Astrocyte of the hippocampus (primary cell): ENCODE data around the gene NMNAT3.
"Not testable (repeated sequence)": the region's sequence is repeated elsewhere in the genome, so short reads cannot be mapped to it uniquely, and the experiment has no call there.

ENCODE experiments used
- DNase-seq: peaks from one replicate; pipeline ENCODE4 v3.0.0; 2011; ENCODE audit warnings: low read depth, low spot score

The NMNAT3 gene

DNA sequence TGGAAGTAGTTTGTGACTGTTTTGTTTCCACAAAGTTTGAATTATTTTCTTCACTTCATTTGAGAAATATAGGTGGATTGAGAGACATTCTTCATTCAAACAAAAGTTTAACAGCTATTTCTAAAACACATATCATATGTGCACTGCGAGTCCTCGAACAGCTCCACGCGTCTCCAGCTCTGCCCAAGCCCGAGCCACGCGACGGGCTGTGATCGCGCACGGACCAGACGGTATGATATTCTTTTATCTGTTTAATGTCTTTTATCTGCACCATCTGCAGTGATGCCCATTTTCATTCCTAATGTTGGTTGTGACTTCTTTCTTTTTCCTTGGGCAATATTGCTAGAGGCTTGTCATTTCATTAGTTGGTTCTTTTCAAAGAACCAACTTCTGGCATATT, 94.1 kb downstream of the NMNAT3 start:
- not testable (repeated sequence) for DNase-seq

DNA sequence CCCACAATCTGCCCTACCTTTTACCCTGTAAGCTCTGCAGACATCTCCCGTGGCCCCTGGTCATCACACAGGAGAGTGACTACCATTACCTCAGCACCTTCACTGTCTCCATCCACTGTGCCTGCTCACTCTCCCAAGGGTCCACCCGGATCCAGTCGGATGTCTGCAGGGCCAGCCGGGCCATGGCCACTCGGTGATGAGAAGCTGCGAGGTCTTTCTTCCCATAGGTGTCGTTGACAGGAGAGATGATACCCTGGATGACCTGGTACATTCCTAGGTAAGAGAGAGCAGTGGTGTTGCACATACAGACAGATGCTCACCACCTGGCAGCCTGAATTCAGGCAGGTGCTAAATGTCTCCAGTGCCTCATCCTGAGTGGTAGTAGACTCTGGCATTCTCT, 99.0 kb downstream of the NMNAT3 start:
- no peak for DNase-seq

DNA sequence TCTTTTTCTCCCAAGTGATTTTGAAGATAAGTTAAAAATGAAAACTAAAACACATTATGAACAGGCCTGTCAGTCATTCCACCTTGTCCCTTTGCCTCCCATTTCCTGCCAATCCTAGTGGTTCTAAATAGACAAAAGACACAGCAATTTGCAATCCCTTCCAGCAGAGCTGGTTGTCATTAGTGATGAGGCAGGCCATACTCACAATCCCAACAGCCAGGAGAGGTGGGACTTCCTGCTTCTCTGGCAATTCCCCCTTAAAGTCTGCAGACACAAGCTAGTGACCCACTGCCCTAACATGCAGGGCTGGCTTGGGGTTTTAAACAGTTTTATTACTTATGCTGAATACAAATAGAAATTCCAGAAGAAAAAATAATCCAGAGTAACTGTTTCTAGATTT, 99.9 kb downstream of the NMNAT3 start:
- no peak for DNase-seq

DNA sequence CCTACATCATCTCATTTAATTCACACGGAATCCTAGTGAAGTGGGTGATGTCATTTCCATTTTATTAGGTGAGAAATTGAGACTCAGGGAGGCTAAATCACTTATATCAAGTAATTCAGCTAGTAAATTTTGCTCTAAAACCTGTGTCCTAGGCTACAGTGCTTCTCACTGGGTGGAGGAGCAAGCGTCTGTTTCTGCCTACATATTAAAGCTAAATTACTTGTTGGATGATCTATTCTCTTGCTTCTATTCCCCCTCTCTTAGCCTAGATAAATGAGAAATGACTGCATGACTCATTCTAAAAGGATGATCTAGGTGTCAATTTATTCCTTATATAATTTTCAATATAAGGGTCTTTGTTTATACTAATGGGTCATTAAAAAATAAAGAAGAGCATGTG, 100.4 kb downstream of the NMNAT3 start:
- DNase-seq: no peak

DNA sequence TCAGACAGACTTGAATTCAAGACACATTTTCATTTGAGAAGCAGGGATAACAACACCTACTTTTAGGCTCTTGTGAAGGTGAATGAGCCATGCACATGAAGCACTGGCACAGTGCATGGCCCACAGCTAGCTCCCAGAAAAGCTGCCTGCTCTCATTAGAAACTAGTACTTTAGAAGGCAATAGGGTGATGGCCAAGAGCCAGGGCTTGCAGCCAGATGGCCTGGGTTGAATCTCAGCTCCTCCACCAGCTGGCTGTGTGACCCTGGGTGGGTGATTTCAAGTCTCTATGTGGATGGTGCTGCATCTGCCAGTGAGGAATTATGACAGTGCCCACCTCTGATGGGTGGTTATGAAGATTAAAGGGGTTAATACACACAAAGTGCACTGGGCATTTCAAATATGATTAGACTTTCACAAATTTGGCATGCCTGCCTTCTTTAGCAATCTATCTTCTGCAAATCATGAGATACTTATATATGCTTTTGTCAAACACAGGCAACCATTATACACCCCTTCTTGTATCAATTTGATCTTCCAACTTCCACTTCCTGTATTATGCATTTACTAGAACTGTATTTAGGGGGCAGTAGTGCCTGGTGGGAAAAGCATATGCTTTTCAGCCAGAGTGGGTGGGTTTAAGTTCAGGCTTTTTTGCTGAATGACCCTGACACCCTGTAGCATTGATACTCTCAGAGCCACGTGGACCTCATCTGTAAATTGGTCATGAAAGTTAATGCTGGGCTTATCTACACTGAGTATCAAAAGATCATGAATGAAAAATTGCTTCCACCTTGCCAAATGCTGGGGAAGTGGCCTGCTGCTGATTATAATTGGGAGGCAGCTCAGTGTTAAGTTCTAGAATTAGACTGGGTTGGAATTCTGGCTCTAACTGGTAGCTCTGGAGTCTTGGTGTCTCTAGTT, 103.5 kb downstream of the NMNAT3 start:
- no peak for DNase-seq

DNA sequence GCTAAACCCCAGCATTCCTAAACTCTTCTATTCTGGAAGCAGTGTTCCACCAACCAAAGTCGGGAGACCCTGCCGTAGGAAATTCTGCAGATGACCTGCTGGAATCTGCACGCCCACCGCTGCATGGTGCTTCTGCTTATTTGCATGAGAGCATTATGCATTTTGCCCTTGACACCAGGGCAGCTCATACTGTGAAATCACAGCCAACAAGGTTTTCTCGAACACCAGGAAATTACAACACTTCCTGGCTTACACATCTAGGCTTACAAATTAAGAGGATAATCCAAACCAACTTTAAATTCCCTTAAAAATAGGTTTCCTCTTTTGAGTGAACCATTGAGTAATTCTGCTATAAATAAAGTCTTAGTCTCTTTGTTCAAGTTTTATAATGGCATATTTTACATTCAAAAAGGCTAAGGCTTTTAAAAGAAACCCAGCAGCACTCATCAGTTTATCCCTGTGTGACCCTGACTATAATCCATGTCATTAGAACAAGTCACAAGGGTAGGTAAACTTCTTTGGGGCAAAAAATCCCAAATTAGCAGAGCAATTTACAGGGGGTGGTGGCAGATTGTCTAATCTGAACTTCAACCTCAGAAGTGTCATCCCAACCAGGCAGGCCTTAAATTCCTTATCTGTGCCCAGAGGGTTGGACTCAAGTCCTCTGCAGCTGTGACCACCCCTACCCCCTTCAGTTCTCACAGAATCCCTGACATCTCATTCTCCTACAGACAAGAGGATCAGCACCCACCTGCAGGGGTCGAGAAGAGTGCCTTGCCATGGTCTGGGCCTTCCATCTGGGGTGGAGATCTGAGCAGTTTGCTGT, 104.7 kb downstream of the NMNAT3 start:
- DNase-seq: no peak

DNA sequence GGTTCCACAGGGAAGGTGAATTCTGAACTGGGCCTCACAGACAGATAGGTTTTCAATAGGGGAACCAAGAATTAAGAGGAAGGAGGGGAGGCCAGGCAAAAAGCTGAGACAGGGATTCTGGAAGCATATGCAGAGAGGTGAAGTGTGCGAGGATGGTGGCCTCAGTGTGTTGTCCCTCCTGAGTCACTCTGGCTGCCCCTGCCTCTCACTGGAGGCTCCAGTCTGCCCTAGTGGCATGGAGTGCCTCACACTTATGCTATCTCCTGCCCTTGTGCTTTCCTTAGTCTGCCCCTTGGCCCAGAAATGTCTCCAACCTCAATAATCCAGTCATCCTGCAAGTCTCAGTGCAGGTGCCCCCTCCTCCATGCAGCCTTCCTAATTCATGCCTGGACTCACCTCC, 106.1 kb downstream of the NMNAT3 start:
- no peak for DNase-seq

DNA sequence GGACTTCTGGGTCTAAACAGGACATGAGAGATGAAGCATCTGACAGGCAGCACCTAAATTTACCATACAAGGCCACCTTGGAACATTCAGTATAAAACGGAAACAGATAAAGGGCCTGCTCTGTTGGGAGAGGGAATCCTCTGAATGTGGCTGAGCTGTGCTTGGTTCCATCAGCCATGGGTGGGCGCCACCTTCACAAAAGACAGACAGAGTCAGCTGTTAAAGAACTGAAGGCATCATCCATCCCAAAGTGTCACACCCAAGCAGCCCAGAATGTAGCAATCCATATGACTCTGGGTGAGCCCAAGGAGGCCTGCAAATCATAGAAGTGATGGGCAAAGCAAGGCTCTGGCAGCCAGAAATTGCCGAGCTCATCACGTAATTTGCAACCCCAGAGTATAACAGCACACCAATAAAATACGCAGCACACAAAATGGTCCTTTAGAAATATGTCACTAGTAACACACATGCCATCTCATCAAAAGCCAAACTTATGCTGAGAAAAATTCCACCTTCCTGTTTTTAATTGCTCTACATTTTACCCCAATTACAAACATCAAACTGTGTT, 113.4 kb downstream of the NMNAT3 start:
- DNase-seq: peak; percentile 44

DNA sequence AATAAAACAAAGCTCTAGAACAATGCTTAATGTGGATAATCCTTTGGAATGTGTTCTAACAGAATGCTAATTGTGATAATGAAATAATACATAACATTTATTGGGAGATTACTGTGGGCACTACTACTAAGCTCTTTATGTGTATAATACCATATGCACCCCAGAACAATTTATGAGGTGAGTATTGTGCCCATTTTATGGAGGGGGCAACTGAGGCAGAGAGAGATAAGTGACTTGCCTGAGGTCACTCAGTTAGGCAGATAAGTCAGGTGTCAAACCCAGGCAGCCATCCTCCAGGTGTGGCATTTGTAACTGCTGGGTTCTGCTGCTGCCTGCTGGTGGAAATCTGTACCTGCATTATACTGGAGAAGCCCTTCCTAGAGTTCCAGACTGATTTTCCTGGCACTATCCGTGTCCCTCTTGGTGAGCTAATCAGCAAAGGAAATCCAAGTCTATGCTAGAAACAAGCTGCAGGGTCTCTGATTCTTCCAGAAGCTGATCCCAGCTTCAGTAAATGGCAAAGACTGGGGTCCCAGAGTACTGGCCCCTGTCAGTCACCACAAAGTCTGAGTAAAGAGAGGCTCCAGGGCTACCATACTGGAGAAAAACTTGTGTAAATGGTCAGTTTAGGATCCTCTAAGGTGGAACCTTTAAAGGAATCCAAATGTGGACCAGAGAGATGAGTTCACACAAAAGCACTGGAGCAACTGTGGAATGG, 115.7 kb downstream of the NMNAT3 start:
- peak; percentile 67 for DNase-seq

DNA sequence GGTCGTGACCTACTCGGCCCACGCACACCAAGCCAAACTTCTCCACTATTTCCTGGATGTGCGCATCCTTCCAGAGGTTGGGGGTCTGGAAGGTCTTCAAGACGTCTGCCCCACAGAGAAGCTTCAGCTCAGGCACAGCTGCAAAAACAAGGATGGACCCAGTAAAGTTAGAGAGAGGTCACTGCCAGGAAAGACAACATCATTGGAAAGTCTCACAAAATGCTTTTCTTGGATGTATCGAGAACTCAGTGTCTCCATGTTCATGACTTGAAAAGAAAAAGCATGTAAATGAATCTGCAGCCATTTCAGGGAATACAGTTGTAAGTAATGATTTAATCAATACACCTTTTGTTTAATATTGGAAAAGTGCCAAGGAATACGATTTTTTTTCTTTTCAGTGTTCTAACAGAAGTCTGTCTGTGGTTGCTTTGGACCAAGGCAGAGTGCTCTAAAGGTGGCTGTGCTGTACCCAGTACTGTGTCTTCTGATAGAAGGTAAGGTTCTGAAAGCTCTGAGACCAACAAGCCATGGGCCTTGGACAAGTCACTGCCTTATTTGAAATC, 116.4 kb downstream of the NMNAT3 start:
- DNase-seq: no peak

DNA sequence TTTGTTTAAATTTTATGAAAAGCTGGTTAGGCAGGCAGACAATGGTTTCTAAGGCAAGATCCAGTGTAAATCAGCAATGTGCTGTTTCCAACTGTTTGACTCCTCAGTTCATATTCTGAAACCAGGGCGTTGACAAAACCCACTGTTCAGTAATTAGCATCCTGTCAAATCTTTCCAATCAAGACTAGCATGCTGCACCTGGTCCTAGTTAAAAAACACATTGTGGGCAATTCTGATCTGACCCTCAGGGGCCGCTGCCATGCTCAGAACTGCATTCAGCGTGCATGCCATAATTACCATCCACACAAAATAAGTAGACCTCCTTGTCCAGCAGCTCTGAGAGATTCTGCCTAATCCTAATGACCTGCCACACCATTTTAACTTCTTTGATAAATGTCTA, 117.4 kb downstream of the NMNAT3 start:
- no peak for DNase-seq

DNA sequence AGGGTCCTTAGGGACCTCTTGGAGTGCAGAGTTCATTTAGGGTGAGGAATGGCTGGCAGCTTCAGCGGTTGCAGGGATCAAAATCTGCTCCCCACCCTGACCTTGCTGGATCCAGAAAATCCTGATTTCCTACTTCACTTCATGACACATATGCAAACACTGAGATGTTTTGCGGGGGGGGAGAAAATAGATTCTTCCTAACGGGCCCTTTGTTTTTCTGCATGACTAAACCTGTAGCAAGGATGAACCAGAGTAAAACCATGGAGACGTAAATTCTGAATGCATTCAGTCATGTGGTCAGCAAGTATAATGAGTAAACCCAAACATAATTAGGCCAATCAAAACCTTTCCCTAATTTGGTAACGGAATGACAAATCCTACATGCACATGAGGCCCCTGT, 118.2 kb downstream of the NMNAT3 start:
- DNase-seq: peak; percentile 87

DNA sequence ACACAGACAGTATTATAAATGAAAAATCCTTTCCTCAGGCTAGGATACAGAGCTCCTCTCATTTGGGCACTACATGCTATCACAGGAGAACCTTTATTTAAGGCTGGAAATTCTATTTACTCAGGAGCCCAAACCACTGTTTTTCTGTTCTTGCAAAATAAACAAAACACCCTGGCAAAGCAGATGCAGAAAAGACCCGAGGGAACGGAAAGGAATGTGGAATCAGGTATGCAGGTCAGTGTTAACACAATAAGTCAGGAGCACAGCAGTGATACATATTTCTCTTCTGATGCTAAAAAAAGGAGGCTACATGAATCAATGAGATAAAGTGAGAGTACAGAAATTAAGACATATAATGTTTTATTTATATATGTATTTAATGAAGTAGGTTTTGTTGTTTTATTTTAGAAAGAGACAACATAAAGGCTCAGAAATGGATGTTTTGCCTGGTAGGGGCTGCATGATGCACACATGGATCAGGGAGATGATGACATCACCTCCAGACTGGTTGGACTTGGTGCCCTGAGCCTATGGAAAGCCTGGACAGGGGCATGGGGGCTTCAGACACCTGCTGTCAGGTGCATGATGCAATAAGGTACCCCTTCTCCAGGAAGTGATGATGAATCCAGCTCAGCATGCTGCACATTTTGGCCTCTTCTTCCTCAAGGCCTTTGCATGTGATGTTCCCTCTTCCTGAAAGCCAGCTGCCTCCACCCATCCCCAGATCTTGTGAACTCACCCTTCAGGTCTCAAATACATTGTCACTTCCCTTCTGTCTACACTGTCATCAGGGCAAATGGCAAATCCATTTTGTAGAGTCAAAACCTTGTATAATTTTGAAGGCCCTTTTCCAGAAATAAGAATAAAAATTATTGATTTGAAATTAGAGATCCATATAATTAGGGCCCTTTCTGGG, 119.2 kb downstream of the NMNAT3 start:
- DNase-seq: no peak

DNA sequence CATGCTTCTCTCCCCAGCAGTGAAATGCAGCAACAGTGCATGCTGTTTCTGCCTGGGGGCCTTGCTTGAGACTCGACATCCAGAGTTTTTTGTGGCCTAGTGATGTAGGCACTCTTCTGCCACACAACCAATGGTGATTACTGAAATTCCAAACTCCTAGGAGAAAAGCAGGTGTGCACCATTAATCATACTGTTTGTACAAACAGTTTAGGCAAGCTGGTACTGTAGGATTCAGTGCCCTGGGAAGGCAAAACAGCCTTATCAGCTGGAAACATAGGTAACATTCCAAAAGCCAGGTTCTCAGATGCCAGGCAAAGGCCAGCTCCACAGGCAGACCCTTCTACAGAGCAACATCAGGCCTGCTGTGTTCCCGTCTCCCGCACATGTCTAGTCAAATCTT, 120.7 kb downstream of the NMNAT3 start:
- no peak for DNase-seq

DNA sequence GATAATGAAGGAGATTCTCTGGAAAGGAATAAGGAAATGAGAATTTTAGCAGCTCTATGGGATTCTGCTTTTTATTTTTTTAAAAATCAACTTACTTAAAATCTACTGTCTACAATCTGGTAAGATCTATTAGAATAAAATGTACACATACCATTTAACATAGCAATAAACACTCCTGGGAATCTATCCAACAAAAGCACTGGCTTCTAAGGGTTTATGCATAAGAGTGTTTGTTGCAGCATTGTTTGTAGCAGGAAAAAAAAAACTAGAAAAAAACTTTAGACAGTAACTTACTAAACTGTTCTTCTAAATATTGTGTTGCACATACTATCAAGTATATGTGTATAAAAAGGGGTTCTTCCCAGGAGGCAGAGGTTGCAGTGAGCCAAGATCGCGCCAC, 122.5 kb downstream of the NMNAT3 start:
- DNase-seq: peak; percentile 70

DNA sequence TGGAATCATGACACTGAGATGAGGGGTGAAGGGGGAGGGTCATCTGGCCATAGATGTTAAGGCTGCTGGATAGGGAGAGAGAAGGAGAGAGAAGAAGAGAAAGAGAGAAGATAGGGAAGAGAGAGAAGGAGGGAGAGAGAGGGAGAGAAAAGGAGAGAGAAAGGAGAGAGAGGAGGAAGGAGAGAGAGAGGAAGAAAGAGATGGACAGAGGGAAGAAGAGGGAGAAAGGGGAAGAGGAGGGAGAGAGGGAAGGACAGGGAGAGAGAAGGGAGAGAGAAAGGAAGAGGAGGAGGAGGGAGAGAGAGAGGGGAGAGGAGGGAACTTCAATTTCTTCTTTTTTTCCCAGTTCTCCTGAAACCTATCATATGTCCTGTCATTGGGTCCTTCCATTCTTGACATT, 123.1 kb downstream of the NMNAT3 start:
- DNase-seq: no peak

DNA sequence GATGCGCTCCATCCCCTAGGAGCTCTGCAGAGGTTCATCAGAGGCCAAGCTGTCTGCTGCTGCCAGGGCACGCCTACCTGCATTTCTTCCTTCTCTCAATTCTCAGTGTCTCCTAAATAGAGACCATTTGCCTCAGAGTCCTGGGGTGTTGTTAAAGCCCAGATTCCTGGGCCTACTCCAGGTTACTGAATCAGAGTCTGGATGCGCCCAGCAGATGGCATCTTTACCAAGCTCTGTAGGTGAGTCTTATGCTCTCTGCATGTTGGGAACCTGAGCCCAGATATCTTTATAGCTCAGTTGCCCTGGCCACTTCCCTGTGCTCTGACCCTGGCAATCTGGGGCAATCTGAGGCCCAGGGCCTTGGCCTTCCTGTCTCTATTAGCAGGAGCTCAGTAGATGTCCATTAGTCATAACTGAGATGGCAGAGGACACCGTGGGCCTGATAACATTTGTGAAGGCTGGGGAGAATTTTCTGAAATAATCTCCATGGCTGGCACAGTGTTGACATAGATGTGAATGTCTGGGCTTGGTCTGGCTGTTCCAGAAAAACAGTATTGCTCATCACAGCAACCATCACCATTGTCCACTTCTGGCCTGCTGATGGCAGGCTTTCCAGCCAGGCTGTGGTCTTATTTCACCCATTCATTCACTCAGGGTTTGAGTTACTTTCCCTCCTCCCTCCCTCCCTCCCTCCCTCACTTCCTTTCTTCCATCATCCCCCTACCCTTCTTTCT, 125.0 kb downstream of the NMNAT3 start:
- DNase-seq: no peak

DNA sequence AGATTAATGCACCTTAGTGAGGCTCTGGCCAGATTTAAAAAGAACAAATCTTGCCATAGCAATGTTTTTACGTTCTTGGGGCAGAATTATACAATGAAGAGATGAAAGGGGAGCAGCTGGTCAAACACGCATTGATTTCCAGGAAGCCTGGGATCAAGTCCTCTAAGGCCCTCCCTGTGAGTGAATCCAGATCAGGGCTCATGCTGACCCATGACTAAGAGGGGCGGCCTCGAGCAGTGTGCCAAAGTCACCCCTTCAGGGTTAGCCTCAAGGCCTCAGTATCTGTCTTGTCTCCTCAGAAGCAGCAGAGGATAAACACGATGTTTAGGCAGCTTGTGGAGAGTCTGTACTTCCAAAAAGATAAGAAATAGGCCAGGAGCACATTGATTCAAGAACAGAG, 129.0 kb downstream of the NMNAT3 start:
- no peak for DNase-seq

DNA sequence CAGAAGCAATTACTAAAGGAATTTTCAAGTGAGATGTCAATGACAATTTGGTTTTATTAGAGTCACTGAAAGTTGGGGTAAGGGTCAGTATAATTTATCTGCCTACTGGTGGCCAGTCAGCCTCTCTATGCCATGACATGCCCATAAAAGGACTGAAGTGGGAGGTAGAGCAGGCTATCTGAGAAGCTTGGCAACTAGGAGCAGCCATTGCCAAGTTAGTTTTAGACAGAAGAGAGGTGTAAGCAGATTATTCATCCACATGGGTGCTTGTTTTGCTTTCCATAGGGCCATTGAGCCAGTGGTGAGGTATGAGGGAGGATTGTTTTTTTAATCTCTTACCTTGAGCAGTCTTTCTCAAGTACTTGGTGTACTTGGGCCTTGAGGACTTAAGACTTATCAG, 130.1 kb downstream of the NMNAT3 start:
- DNase-seq: peak; percentile 42

DNA sequence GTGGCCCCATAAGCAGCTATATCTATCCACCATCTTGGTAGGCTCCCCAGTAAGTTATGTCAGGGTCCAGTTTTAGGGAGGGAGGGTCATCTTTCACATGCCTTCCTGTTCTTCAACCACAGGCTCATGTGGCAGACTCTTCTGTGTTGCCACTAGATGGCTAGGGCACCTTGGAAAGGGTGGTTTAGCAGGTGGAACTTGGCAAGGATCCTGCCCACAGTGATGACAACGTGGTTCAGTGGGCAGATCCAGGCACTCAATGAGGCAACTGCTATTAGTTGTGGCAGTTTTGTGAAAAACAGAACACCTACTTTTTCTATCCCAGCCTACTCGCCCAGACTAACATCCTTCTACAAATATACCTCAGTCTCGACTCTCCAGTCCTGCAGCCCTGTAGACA, 131.0 kb downstream of the NMNAT3 start:
- DNase-seq: no peak
